H1 (cell line): ENCODE data around the gene SYNJ2. TPM values are rescaled to one million over a fixed set of nuclear protein-coding genes. Genes with fewer than 3 reads are reported as not detected.

Experiments used
- CTCF ChIA-PET: fragments of 300-600 bp; sonication (Branson Sonifier 250); formaldehyde crosslinking; loops from one replicate; lab custom pipeline; 2021; ENCODE audit not compliant: partially characterized antibody; lab: Charles Lee
- POLR2A ChIA-PET: fragments of 300-600 bp; sonication (Branson Sonifier 250); formaldehyde crosslinking; loops from one replicate; lab custom pipeline; 2021; ENCODE audit warnings: inconsistent platforms; ENCODE audit not compliant: partially characterized antibody; lab: Charles Lee
- DNase-seq, 2 experiments: peaks; one replicate each; pipeline versions ENCODE4 v3.0.0 to v3.0.0-alpha.2; 2010 to 2022; ENCODE audit warnings: low spot score in 2 of 2, low read depth in 1 of 2, mixed read lengths in 1 of 2
- FAIRE-seq: peaks from 2 replicates; lab custom pipeline; 2011; peaks lifted over from hg19 to GRCh38; lab: Jason Lieb, UNC
- H2AFZ ChIP-seq: 2 replicates; pipeline ENCODE4 v1.8.1; 2012; ENCODE audit warnings: low read length, inconsistent platforms
- H2AK5ac ChIP-seq: 2 replicates; pipeline ENCODE4 v1.6.1; 2013; ENCODE audit warnings: low read depth, low read length
- H2BK120ac ChIP-seq: replicated peaks from 2 replicates; pipeline ENCODE3; 2013; ENCODE audit warnings: low read depth, low read length, inconsistent platforms
- H2BK12ac ChIP-seq: 2 replicates; pipeline ENCODE4 v1.6.1; 2013; ENCODE audit warnings: low read depth, low read length
- H2BK15ac ChIP-seq: 2 replicates; pipeline ENCODE4 v1.6.1; 2013; ENCODE audit warnings: low read length
- H2BK20ac ChIP-seq: 2 replicates; pipeline ENCODE4 v1.6.1; 2013; ENCODE audit warnings: low read length
- H2BK5ac ChIP-seq: 2 replicates; pipeline ENCODE4 v1.6.1; 2013; ENCODE audit warnings: low read depth, low read length
- H3K14ac ChIP-seq: 2 replicates; pipeline ENCODE4 v1.6.1; 2013; ENCODE audit warnings: inconsistent platforms; ENCODE audit not compliant: insufficient read length
- H3K18ac ChIP-seq: 2 replicates; pipeline ENCODE4 v1.6.1; 2013; ENCODE audit warnings: low read length; ENCODE audit errors: extremely low read depth
- H3K23ac ChIP-seq: 2 replicates; pipeline ENCODE4 v1.6.1; 2013; ENCODE audit warnings: inconsistent platforms; ENCODE audit not compliant: insufficient read length
- H3K23me2 ChIP-seq: 2 replicates; pipeline ENCODE4 v1.6.1; 2013; ENCODE audit warnings: low read depth, low read length
- H3K27ac ChIP-seq: 2 replicates; pipeline ENCODE4 v1.6.1; 2011; ENCODE audit warnings: low read depth, low read length, inconsistent platforms
- H3K27me3 ChIP-seq, 4 experiments: replicated peaks in 1 of 4; 1 replicate in 1 of 4; 2 replicates in 3 of 4; pipeline versions ENCODE4 v1.6.1 to v1.8.1; 2011 to 2013; ENCODE audit warnings: low read length in 3 of 4, mild to moderate bottlenecking in 3 of 4, inconsistent platforms in 2 of 4, mixed read lengths in 2 of 4, moderate library complexity in 1 of 4; ENCODE audit not compliant: control insufficient read depth in 3 of 4, insufficient read depth in 3 of 4; ENCODE audit errors: extremely low read depth in 1 of 4
- H3K36me3 ChIP-seq, 4 experiments: 2 replicates each; pipeline versions ENCODE4 v1.6.1 to v1.8.1; 2011 to 2013; ENCODE audit warnings: mild to moderate bottlenecking in 4 of 4, low read length in 3 of 4, moderate library complexity in 2 of 4, control low read depth in 1 of 4, inconsistent platforms in 1 of 4; ENCODE audit not compliant: insufficient read depth in 4 of 4, control insufficient read depth in 2 of 4
- H3K4ac ChIP-seq: replicated peaks from 2 replicates; pipeline ENCODE3; 2013; ENCODE audit warnings: low read length, low read depth, mixed read lengths, inconsistent platforms; ENCODE audit not compliant: insufficient read length
- H3K4me1 ChIP-seq, 4 experiments: replicated peaks in 1 of 4; 1 replicate in 1 of 4; 2 replicates in 3 of 4; pipeline versions ENCODE4 v1.6.1 to v1.8.1; 2011 to 2013; ENCODE audit warnings: low read length in 3 of 4, inconsistent platforms in 2 of 4, mixed read lengths in 1 of 4; ENCODE audit not compliant: insufficient read depth in 4 of 4, control insufficient read depth in 3 of 4
- H3K4me2 ChIP-seq, 2 experiments: 2 replicates each; pipeline versions ENCODE4 v1.6.1 to v1.8.1; 2011 to 2013; ENCODE audit warnings: low read depth in 2 of 2, low read length in 2 of 2, control low read depth in 1 of 2, inconsistent platforms in 1 of 2, mild to moderate bottlenecking in 1 of 2; ENCODE audit not compliant: insufficient read depth in 1 of 2
- H3K4me3 ChIP-seq, 4 experiments: fragments of 200-600, 300-600 bp in 1 of 4; sonication (generic), shearing (Covaris generic), sonication (Bioruptor Twin) in 1 of 4; 2 replicates each; pipeline versions ENCODE4 v1.5.1 to v1.8.1; 2011 to 2016; ENCODE audit warnings: low read length in 4 of 4, low read depth in 3 of 4, control low read depth in 2 of 4, inconsistent platforms in 2 of 4, mild to moderate bottlenecking in 2 of 4, mixed read lengths in 1 of 4, moderate library complexity in 1 of 4; ENCODE audit not compliant: insufficient read depth in 2 of 4; ENCODE audit errors: extremely low read depth in 1 of 4
- H3K56ac ChIP-seq: replicated peaks from 2 replicates; pipeline ENCODE3; 2013; ENCODE audit warnings: low read depth, mild to moderate bottlenecking, mixed read lengths, low read length, inconsistent platforms; ENCODE audit not compliant: insufficient read length
- H3K79me1 ChIP-seq: 2 replicates; pipeline ENCODE4 v1.6.1; 2013; ENCODE audit warnings: low read depth, low read length, control low read depth
- H3K79me2 ChIP-seq, 2 experiments: 2 replicates each; pipeline versions ENCODE4 v1.6.1 to v1.8.1; 2012 to 2013; ENCODE audit warnings: low read length in 2 of 2, mild to moderate bottlenecking in 2 of 2, inconsistent platforms in 1 of 2; ENCODE audit not compliant: insufficient read depth in 2 of 2, control insufficient read depth in 1 of 2
- H3K9ac ChIP-seq, 4 experiments: replicated peaks in 1 of 4; 1 replicate in 1 of 4; 2 replicates in 3 of 4; pipeline versions ENCODE4 v1.6.1 to v1.8.1; 2011 to 2013; ENCODE audit warnings: low read depth in 3 of 4, low read length in 3 of 4, control low read depth in 2 of 4, mild to moderate bottlenecking in 2 of 4, moderate library complexity in 2 of 4, inconsistent platforms in 1 of 4; ENCODE audit errors: extremely low read depth in 1 of 4
- H3K9me3 ChIP-seq, 2 experiments: 2 replicates each; pipeline versions ENCODE4 v1.6.1 to v1.8.1; 2012 to 2013; ENCODE audit warnings: mild to moderate bottlenecking in 2 of 2, moderate library complexity in 2 of 2, control low read depth in 1 of 2, inconsistent platforms in 1 of 2, low read depth in 1 of 2, low read length in 1 of 2, mixed read lengths in 1 of 2; ENCODE audit not compliant: insufficient read depth in 2 of 2
- H4K20me1 ChIP-seq, 2 experiments: replicated peaks in 1 of 2; 2 replicates each; pipeline versions ENCODE3 to v1.8.1; 2011 to 2013; ENCODE audit warnings: inconsistent platforms in 2 of 2, low read length in 2 of 2, mild to moderate bottlenecking in 1 of 2; ENCODE audit not compliant: insufficient read depth in 2 of 2, control insufficient read depth in 1 of 2
- H4K5ac ChIP-seq: 2 replicates; pipeline ENCODE4 v1.6.1; 2013; ENCODE audit warnings: low read length, low read depth, mixed read lengths, inconsistent platforms; ENCODE audit not compliant: insufficient read length
- H4K8ac ChIP-seq: 2 replicates; pipeline ENCODE4 v1.8.0; 2013; ENCODE audit warnings: mild to moderate bottlenecking, moderate library complexity, low read length, inconsistent platforms; ENCODE audit not compliant: insufficient read depth; ENCODE audit errors: extremely low read depth
- H4K91ac ChIP-seq: replicated peaks from 2 replicates; pipeline ENCODE3; 2013; ENCODE audit warnings: low read length, mixed read lengths, inconsistent platforms; ENCODE audit not compliant: insufficient read length
- KDM4A ChIP-seq: IDR thresholded peaks from one replicate; pipeline ENCODE4 v1.7.1; 2012; ENCODE audit warnings: low read depth, mild to moderate bottlenecking, moderate library complexity, low read length, inconsistent platforms; ENCODE audit not compliant: severe bottlenecking
- RBBP5 ChIP-seq: IDR thresholded peaks from 2 replicates; pipeline ENCODE4 v1.7.1; 2012; ENCODE audit warnings: low read depth, mild to moderate bottlenecking, inconsistent platforms, low read length, moderate library complexity, borderline replicate concordance
- SP1 ChIP-seq: IDR thresholded peaks from 2 replicates; pipeline ENCODE4 v1.6.1; 2011; ENCODE audit warnings: low read depth, low read length
- SUZ12 ChIP-seq: fragments of 200-600 bp; sonication (generic); IDR thresholded peaks from 2 replicates; pipeline ENCODE4 v1.6.1; 2012; ENCODE audit warnings: mild to moderate bottlenecking, inconsistent platforms, low read length, moderate library complexity, mixed read lengths
- whole genome bisulfite sequencing, 2 experiments: shearing (Covaris generic) in 1 of 2; methylation state at CpG; one replicate each; pipeline versions ENCODE4 v1.1.6 to v1.1.7; 2013 to 2015; ENCODE audit warnings: low lambda C conversion rate in 2 of 2, mixed read lengths in 2 of 2, inconsistent platforms in 1 of 2, low coverage in 1 of 2, missing lambda C conversion rate in 1 of 2; ENCODE audit not compliant: insufficient replicate concordance in 2 of 2, insufficient coverage in 1 of 2, insufficient read length in 1 of 2; ENCODE audit errors: extremely low coverage in 1 of 2, missing lambda C conversion rate in 1 of 2; 5-methylcytosine and 5-hydroxymethylcytosine counted together
- polyA plus RNA-seq, 7 experiments: library from polyadenylated mRNA; depleted of rRNA in 3 of 7; stranded (reverse) in 5 of 7; unstranded in 2 of 7; fragments of >200 nt in 5 of 7; fragments of 200-250 nt in 2 of 7; gene quantifications; 1 replicate in 5 of 7; 2 replicates in 1 of 7; 4 replicates in 1 of 7; pipeline versions ENCODE4 v1.2.1 to v1.2.3, GENCODE V29; 2011 to 2013; ENCODE audit warnings: missing spikeins in 2 of 7, mixed read lengths in 2 of 7
- total RNA-seq: library from RNA; stranded (reverse); fragmentation: NEBNext Ultra II Directional; extraction: Animal tissue kit (Norgen Biotek cat#: 25700); gene quantifications from 2 replicates; pipeline ENCODE4 v1.2.1, GENCODE V29; 2021

SYNJ2 gene
- total and polyA plus RNA-seq, 2 of the 8 experiments (the other 6 are each of a cell fraction or from before 2014, with no cell fraction given), result 3.7 to 13.9 TPM

DNA sequence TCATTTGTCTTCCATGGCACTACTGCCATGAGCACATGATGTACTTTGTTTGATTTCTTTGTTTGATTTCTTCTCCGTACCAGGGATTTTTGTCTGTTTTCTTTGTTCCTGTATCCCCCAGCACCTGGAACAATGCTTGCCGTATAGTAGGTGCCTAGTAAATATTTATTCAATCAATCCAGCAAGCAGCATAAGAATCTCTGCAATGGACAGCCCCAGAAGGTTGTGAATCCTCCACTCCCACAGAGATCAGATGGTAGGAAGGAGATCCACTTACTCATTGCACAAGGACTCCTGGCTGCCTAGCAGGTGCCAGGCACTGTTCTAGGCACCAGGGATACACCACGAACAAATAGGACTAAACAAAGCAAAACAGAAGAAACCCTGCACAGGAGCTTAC lies 6.7 kb upstream of the SYNJ2 start:
- Histone ChIP-seq H4K20me1 (no peaks in the 10 kb centered on the region), H3K23ac (no peak overlapping the region), H3K4me1 (peaks cover 0 to 4% (median 0%) of the 10 kb centered on the region in 4 experiments; a peak in 1 of 7 replicates), H2BK12ac (no peak overlapping the region), H2BK120ac (no peak overlapping the region), H4K8ac (no peak overlapping the region), H3K27me3 (peaks cover 0 to 4% (median 0%) of the 10 kb centered on the region in 4 experiments; a peak in 2 of 7 replicates), H3K9ac (no peak overlapping the region), H3K79me1 (no peaks in the 10 kb centered on the region), H4K5ac (no peak overlapping the region), H2BK15ac (no peak overlapping the region), H3K36me3 (no peaks in the 10 kb centered on the region), H3K27ac (no peak overlapping the region), H3K18ac (no peak overlapping the region; the same call in 1 of the 2 replicates), H3K23me2 (no peaks in the 10 kb centered on the region), H3K4ac (no peak overlapping the region), H2AK5ac (no peak overlapping the region), H2BK20ac (no peak overlapping the region), H2AFZ (no peak overlapping the region), H4K91ac (no peak overlapping the region), H2BK5ac (no peak overlapping the region), H3K56ac (no peak overlapping the region), H3K14ac (no peak overlapping the region), H3K79me2 (no peaks in the 10 kb centered on the region), H3K9me3 (no peaks in the 10 kb centered on the region), H3K4me3 (no peak overlapping the region), H3K4me2 (no peak overlapping the region)
- FAIRE-seq (no peak), DNase-seq (no peak)
- TF ChIP-seq SP1 (no peak), SUZ12 (no peak), KDM4A (no peak), RBBP5 (no peak)
- ChIA-PET CTCF (interaction anchor here (1.0 to 1.5 kb wide), 4 partner anchors 8 to 101 kb away, joined by 3 to 5 read pairs (median 4); no protein-coding TSS in a partner anchor), POLR2A (interaction anchor here (1.6 kb wide), 1 partner anchor 8 kb away, joined by 4 read pairs; no protein-coding TSS in a partner anchor)
- 91% methylated on average over 3 of the region's 3 CpGs; no CpG with 5 or more reads in 1 of the 2 experiments for WGBS, 2 experiments
